ENCODE measurements around the gene PNPLA7. TPM values are rescaled to one million over a fixed set of nuclear protein-coding genes. Genes with fewer than 3 reads are reported as not detected.
"Not testable (repeated sequence)": the region's sequence is repeated elsewhere in the genome, so short reads cannot be mapped to it uniquely, and the experiment has no call there.

The PNPLA7 gene
- 1 to 10 TPM; 3.8 to 4.4 TPM for total RNA-seq

- CTCF ChIA-PET = interaction anchor here (0.9 kb wide), 1 partner anchor 15 kb away, joined by 3 read pairs; no protein-coding TSS in a partner anchor
- Mint-ChIP-seq H3K36me3 (ENCODE audit: low read depth) (no peaks in the 10 kb centered on the region), H3K4me3 (peak within 1 kb of the TSS; percentile 85), H3K27me3 (no peaks in the 10 kb centered on the region), H3K9me3 (no peaks in the 10 kb centered on the region), H3K4me1 (peaks cover 20% of the 10 kb centered on the region), H3K27ac (peak within 1 kb of the TSS; percentile 90)
- POLR2A ChIA-PET = no interaction called here
- peak; percentile 74 for DNase-seq
Observed at GRCh38 chr9:137550231-137550621, at the start of gene PNPLA7. Gene PNPLA7 (minus strand): TSS chr9:137550402. CDS start chr9:137550197, 205 bp downstream.

- no peaks in the 10 kb centered on the region for H3K9me3 Mint-ChIP-seq
- H3K4me3 Mint-ChIP-seq = no peak overlapping the region
- peaks cover 21% of the 10 kb centered on the region for H3K4me1 Mint-ChIP-seq
- H3K36me3 Mint-ChIP-seq (ENCODE audit: low read depth) = no peaks in the 10 kb centered on the region
- no peaks in the 10 kb centered on the region for H3K27me3 Mint-ChIP-seq
- no peak for DNase-seq
- ChIA-PET POLR2A (no interaction called here), CTCF (no interaction called here)
- no peak overlapping the region for H3K27ac Mint-ChIP-seq
Observed at GRCh38 chr9:137598943-137599342, 48.7 kb upstream of the PNPLA7 start.

GRCh38 chr9:137596577-137596976 is 46.4 kb upstream of the PNPLA7 start:
- CTCF ChIA-PET = interaction anchor here (0.9 to 1.5 kb wide), 2 partner anchors 9 to 17 kb away, joined by 4 to 5 read pairs; partner anchors contain the start of gene DPH7
- DNase-seq; H3K27me3 Mint-ChIP-seq; POLR2A ChIA-PET; H3K27ac Mint-ChIP-seq; H3K4me3 Mint-ChIP-seq; H3K9me3 Mint-ChIP-seq; H3K36me3 Mint-ChIP-seq (ENCODE audit: low read depth): not testable (repeated sequence)
- peaks cover 15% of the 10 kb centered on the region for H3K4me1 Mint-ChIP-seq

GRCh38 chr9:137593176-137593575 is 43.0 kb upstream of the PNPLA7 start:
- POLR2A ChIA-PET = no interaction called here
- no peak overlapping the region for H3K4me3 Mint-ChIP-seq
- no peak overlapping the region for H3K27ac Mint-ChIP-seq
- CTCF ChIA-PET = no interaction called here
- no peak for DNase-seq
- H3K36me3 Mint-ChIP-seq (ENCODE audit: low read depth) = peaks cover 5% of the 10 kb centered on the region
- no peaks in the 10 kb centered on the region for H3K27me3 Mint-ChIP-seq
- peaks cover 21% of the 10 kb centered on the region for H3K4me1 Mint-ChIP-seq
- H3K9me3 Mint-ChIP-seq = no peaks in the 10 kb centered on the region

- H3K27me3 Mint-ChIP-seq = no peaks in the 10 kb centered on the region
- no peak overlapping the region for H3K4me3 Mint-ChIP-seq
- POLR2A ChIA-PET = no interaction called here
- H3K27ac Mint-ChIP-seq = no peak overlapping the region
- H3K9me3 Mint-ChIP-seq = no peaks in the 10 kb centered on the region
- CTCF ChIA-PET = no interaction called here
- no peak for DNase-seq
- peaks cover 24% of the 10 kb centered on the region for H3K4me1 Mint-ChIP-seq
- H3K36me3 Mint-ChIP-seq (ENCODE audit: low read depth) = peaks cover 8% of the 10 kb centered on the region
Observed at GRCh38 chr9:137592767-137593166, 42.6 kb upstream of the PNPLA7 start.

GRCh38 chr9:137590469-137591383 is 40.5 kb upstream of the PNPLA7 start, which contains the start of gene ZMYND19:
Gene ZMYND19 (minus strand): TSS chr9:137590512. CDS start chr9:137590263, 249 bp downstream.
- peak; percentile 88 for DNase-seq
- peaks cover 25% of the 10 kb centered on the region for H3K4me1 Mint-ChIP-seq
- no peaks in the 10 kb centered on the region for H3K9me3 Mint-ChIP-seq
- CTCF ChIA-PET = interaction anchor here (0.7 to 4.5 kb wide), 3 partner anchors 12 to 325 kb away, joined by 3 to 37 read pairs (median 3); partner anchors contain the start of genes DPH7 and EXD3
- H3K4me3 Mint-ChIP-seq = peak within 1 kb of the TSS; percentile 94
- H3K27ac Mint-ChIP-seq = peak within 1 kb of the TSS; percentile 92
- POLR2A ChIA-PET = interaction anchor here (0.6 to 1.2 kb wide), 2 partner anchors 12 to 31 kb away, joined by 3 read pairs; partner anchors contain the start of gene DPH7
- no peaks in the 10 kb centered on the region for H3K27me3 Mint-ChIP-seq
- H3K36me3 Mint-ChIP-seq (ENCODE audit: low read depth) = peaks cover 10% of the 10 kb centered on the region

GRCh38 chr9:137590123-137590468 is 39.9 kb upstream of the PNPLA7 start:
- CTCF ChIA-PET = interaction anchor here (1.0 to 4.5 kb wide), 2 partner anchors 12 to 324 kb away, joined by 3 to 37 read pairs; partner anchors contain the start of gene DPH7
- H3K36me3 Mint-ChIP-seq (ENCODE audit: low read depth) = peaks cover 10% of the 10 kb centered on the region
- no peak overlapping the region for H3K27ac Mint-ChIP-seq
- no peaks in the 10 kb centered on the region for H3K9me3 Mint-ChIP-seq
- POLR2A ChIA-PET = no interaction called here
- no peak for DNase-seq
- H3K4me3 Mint-ChIP-seq = no peak overlapping the region
- peaks cover 25% of the 10 kb centered on the region for H3K4me1 Mint-ChIP-seq
- no peaks in the 10 kb centered on the region for H3K27me3 Mint-ChIP-seq

GRCh38 chr9:137589441-137590122 is 39.4 kb upstream of the PNPLA7 start:
- peak; percentile 34 for DNase-seq
- Mint-ChIP-seq H3K27me3 (no peaks in the 10 kb centered on the region), H3K36me3 (ENCODE audit: low read depth) (peaks cover 10% of the 10 kb centered on the region), H3K9me3 (no peaks in the 10 kb centered on the region), H3K27ac (peak overlapping the region; percentile 84), H3K4me1 (peaks cover 25% of the 10 kb centered on the region), H3K4me3 (peak overlapping the region; percentile 83)
- POLR2A ChIA-PET = no interaction called here
- CTCF ChIA-PET = interaction anchor here (4.5 kb wide), 1 partner anchor 11 kb away, joined by 37 read pairs; the partner anchor contains the start of gene DPH7

GRCh38 chr9:137588891-137589290 is 38.7 kb upstream of the PNPLA7 start:
- Mint-ChIP-seq H3K4me3 (peak overlapping the region; percentile 83), H3K27me3 (no peaks in the 10 kb centered on the region), H3K36me3 (ENCODE audit: low read depth) (peaks cover 10% of the 10 kb centered on the region), H3K27ac (no peak overlapping the region), H3K4me1 (peaks cover 25% of the 10 kb centered on the region), H3K9me3 (no peaks in the 10 kb centered on the region)
- no peak for DNase-seq
- ChIA-PET POLR2A (interaction anchor here (0.5 kb wide), 1 partner anchor 348 kb away, joined by 3 read pairs; the partner anchor contains the start of gene TUBB4B), CTCF (interaction anchor here (0.5 to 4.5 kb wide), 4 partner anchors 8 to 94 kb away, joined by 3 to 37 read pairs (median 4); partner anchors contain the start of gene DPH7)

- H3K36me3 Mint-ChIP-seq (ENCODE audit: low read depth) = peaks cover 10% of the 10 kb centered on the region
- ChIA-PET POLR2A (interaction anchor here (1.1 kb wide), 1 partner anchor 17 kb away, joined by 3 read pairs; the partner anchor contains the start of gene ARRDC1), CTCF (interaction anchor here (0.5 to 4.5 kb wide), 10 partner anchors 8 to 175 kb away, joined by 3 to 37 read pairs (median 3); partner anchors contain the start of genes ARRDC1 and DPH7)
- no peak for DNase-seq
- H3K27me3 Mint-ChIP-seq = no peaks in the 10 kb centered on the region
- H3K9me3 Mint-ChIP-seq = no peaks in the 10 kb centered on the region
- peak overlapping the region; percentile 83 for H3K4me3 Mint-ChIP-seq
- H3K27ac Mint-ChIP-seq = no peak overlapping the region
- H3K4me1 Mint-ChIP-seq = peaks cover 25% of the 10 kb centered on the region
Observed at GRCh38 chr9:137588311-137588710, 38.1 kb upstream of the PNPLA7 start.

- no peak overlapping the region for H3K4me3 Mint-ChIP-seq
- H3K27me3 Mint-ChIP-seq = no peaks in the 10 kb centered on the region
- POLR2A ChIA-PET = interaction anchor here (1.1 kb wide), 1 partner anchor 18 kb away, joined by 3 read pairs; the partner anchor contains the start of gene ARRDC1
- no peaks in the 10 kb centered on the region for H3K9me3 Mint-ChIP-seq
- H3K36me3 Mint-ChIP-seq (ENCODE audit: low read depth) = peaks cover 10% of the 10 kb centered on the region
- CTCF ChIA-PET = interaction anchor here (1.1 to 4.5 kb wide), 3 partner anchors 8 to 32 kb away, joined by 4 to 37 read pairs (median 5); partner anchors contain the start of gene DPH7
- no peak overlapping the region for H3K27ac Mint-ChIP-seq
- DNase-seq = no peak
- peaks cover 19% of the 10 kb centered on the region for H3K4me1 Mint-ChIP-seq
Observed at GRCh38 chr9:137586854-137587253, 36.7 kb upstream of the PNPLA7 start.

- Mint-ChIP-seq H3K27me3 (no peaks in the 10 kb centered on the region), H3K9me3 (no peaks in the 10 kb centered on the region), H3K36me3 (ENCODE audit: low read depth) (peaks cover 9% of the 10 kb centered on the region), H3K27ac (no peak overlapping the region), H3K4me3 (no peak overlapping the region), H3K4me1 (peaks cover 15% of the 10 kb centered on the region)
- DNase-seq = no peak
- ChIA-PET POLR2A (no interaction called here), CTCF (no interaction called here)
Observed at GRCh38 chr9:137583957-137584356, 33.8 kb upstream of the PNPLA7 start.
